ENCODE data around the gene PNLDC1.

GRCh38 chr6:159826004-159826403 lies 25.9 kb downstream of the PNLDC1 start:
- TF ChIP-seq CTCF (conservative IDR thresholded peaks at IDR 0.05 in 1 of 2, IDR thresholded peaks at IDR 0.05 in 1 of 2; ENCODE audit: extremely low read depth in 1 of 2, insufficient read depth in 1 of 2, low read depth in 1 of 2, low read length in 2 of 2) (no peak), EZH2 (IDR thresholded peaks at IDR 0.05; ENCODE audit: borderline replicate concordance, low read length) (no peak)

All from mammary epithelial cell (primary cell).